K562 (cell line): ENCODE data around the gene ILK. TPM values are rescaled to one million over a fixed set of nuclear protein-coding genes. Genes with fewer than 3 reads are reported as not detected.

Experiments used
- ASH1L ChIP-seq: fragments of 450-650 bp; IDR thresholded peaks from 2 replicates; pipeline ENCODE4 v1.6.1; 2018; ENCODE audit warnings: borderline replicate concordance, mild to moderate bottlenecking, low read depth; ENCODE audit not compliant: partially characterized antibody
- CHD1 ChIP-seq: fragments of 200-600 bp; sonication (generic); IDR thresholded peaks from one replicate; pipeline ENCODE4 v1.6.1; 2012; ENCODE audit warnings: mild to moderate bottlenecking, moderate library complexity, low read length, inconsistent platforms
- DDX20 ChIP-seq: fragments of 450-650 bp; IDR thresholded peaks from 2 replicates; pipeline ENCODE4 v1.6.1; 2016; ENCODE audit warnings: missing genetic modification characterization, low read depth, mild to moderate bottlenecking, missing compliant biosample characterization, moderate library complexity
- E2F3 ChIP-seq: fragments of 250-450 bp; sonication (Bioruptor Pico); IDR thresholded peaks from 2 replicates; pipeline ENCODE4 v1.4.0; 2020; ENCODE audit warnings: mild to moderate bottlenecking
- GTF2E2 ChIP-seq: fragments of 200-800 bp; sonication (Bioruptor generic); IDR thresholded peaks from 2 replicates; pipeline ENCODE4 v1.6.1; 2016; ENCODE audit warnings: missing genetic modification characterization, missing compliant biosample characterization
- GTF2F1 ChIP-seq: IDR thresholded peaks from 2 replicates; pipeline ENCODE4 v1.6.1; 2011; ENCODE audit warnings: low read depth, low read length, improper control_type of control experiment
- MEF2D ChIP-seq: conservative IDR thresholded peaks from 2 replicates; pipeline ENCODE4 v1.6.1; 2016; ENCODE audit warnings: low read depth, missing genetic modification characterization, missing compliant biosample characterization
- NONO ChIP-seq, 2 experiments: fragments of 200-400 bp in 1 of 2; fragments of 450-650 bp in 1 of 2; formaldehyde crosslinking in 1 of 2; IDR thresholded peaks; 2 replicates each; pipeline ENCODE4 v1.6.1; 2017; ENCODE audit warnings: low read depth in 2 of 2, mild to moderate bottlenecking in 2 of 2, moderate library complexity in 2 of 2, low read length in 1 of 2
- NR2F6 ChIP-seq: fragments of 450-650 bp; formaldehyde crosslinking; IDR thresholded peaks from 2 replicates; pipeline ENCODE4 v1.4.0; 2020; ENCODE audit warnings: mild to moderate bottlenecking
- PYGO2 ChIP-seq: fragments of 450-650 bp; IDR thresholded peaks from 2 replicates; pipeline ENCODE4 v1.6.1; 2016; ENCODE audit warnings: mild to moderate bottlenecking, missing genetic modification characterization, moderate library complexity, missing compliant biosample characterization
- RFX5 ChIP-seq: IDR thresholded peaks from 2 replicates; pipeline ENCODE4 v1.6.1; 2011; ENCODE audit warnings: low read depth, mild to moderate bottlenecking, improper control_type of control experiment, low read length
- SAFB ChIP-seq: fragments of 200-400 bp; formaldehyde crosslinking; IDR thresholded peaks from 2 replicates; pipeline ENCODE4 v1.6.1; 2017; ENCODE audit warnings: low read depth, low read length, borderline replicate concordance
- SMARCA4 ChIP-seq: fragments of 450-650 bp; IDR thresholded peaks from 2 replicates; pipeline ENCODE4 v1.6.1; 2016
- SMARCB1 ChIP-seq: IDR thresholded peaks from 2 replicates; pipeline ENCODE4 v1.6.1; 2011; ENCODE audit warnings: improper control_type of control experiment, low read depth; ENCODE audit not compliant: insufficient read length
- TEAD4 ChIP-seq, 2 experiments: sonication (generic) in 1 of 2; formaldehyde crosslinking in 1 of 2; IDR thresholded peaks; 2 replicates each; pipeline versions ENCODE4 v1.6.1 to v1.8.0; 2012 to 2022; ENCODE audit warnings: borderline replicate concordance in 1 of 2, inconsistent platforms in 1 of 2, low read length in 1 of 2, mild to moderate bottlenecking in 1 of 2, missing genetic modification reagents in 1 of 2
- TRIM24 ChIP-seq, 2 experiments: fragments of 450-650 bp; IDR thresholded peaks; 2 replicates each; pipeline ENCODE4 v1.6.1; 2016
- WHSC1 ChIP-seq: IDR thresholded peaks from one replicate; pipeline ENCODE4 v1.6.1; 2012; ENCODE audit warnings: low read length, control low read depth, inconsistent platforms
- XRCC4 ChIP-seq: IDR thresholded peaks from one replicate; pipeline ENCODE4 v1.6.1; 2011; ENCODE audit not compliant: insufficient read depth, insufficient read length; ENCODE audit errors: extremely low read depth
- ZNF124 ChIP-seq: sonication (generic); formaldehyde crosslinking; IDR thresholded peaks from 2 replicates; pipeline ENCODE4 v1.8.1; 2022; ENCODE audit warnings: missing genetic modification reagents
- ZNF174 ChIP-seq: fragments of 250-450 bp; sonication (Bioruptor Pico); IDR thresholded peaks from 2 replicates; pipeline ENCODE4 v1.4.0; 2020; ENCODE audit warnings: mild to moderate bottlenecking
- ZNF175 ChIP-seq: fragments of 200-800 bp; sonication (Bioruptor generic); IDR thresholded peaks from 2 replicates; pipeline ENCODE4 v1.6.1; 2016; ENCODE audit warnings: low read depth, mild to moderate bottlenecking, missing genetic modification characterization, missing compliant biosample characterization
- ZNF589 ChIP-seq: fragments of 200-800 bp; sonication (Bioruptor generic); IDR thresholded peaks from 2 replicates; pipeline ENCODE4 v1.6.1; 2016; ENCODE audit warnings: low read depth, missing genetic modification characterization, missing compliant biosample characterization
- ZNF75A ChIP-seq: fragments of 450-650 bp; formaldehyde crosslinking; IDR thresholded peaks from 2 replicates; pipeline ENCODE4 v1.4.0; 2020; ENCODE audit warnings: mild to moderate bottlenecking
- polyA plus RNA-seq, 8 experiments: library from polyadenylated mRNA; depleted of rRNA in 4 of 8; stranded (reverse) in 5 of 8; unstranded in 3 of 8; fragments of >200 nt; fragmentation: Nextera tagmentation in 2 of 8; fragmentation: Illumina TruSeq in 1 of 8; extraction: Ambion mirVana in 2 of 8; extraction: Trizol in 1 of 8; gene quantifications; 2 replicates each; pipeline versions ENCODE4 v1.2.1 to v1.2.3, GENCODE V29; 2011 to 2014; ENCODE audit warnings: inconsistent platforms in 1 of 8, missing spikeins in 1 of 8
- total RNA-seq, 7 experiments: library from RNA; depleted of rRNA in 6 of 7; stranded (reverse); fragments of >200 nt in 6 of 7; fragmentation: Illumina TruSeq in 2 of 7; extraction: Trizol in 2 of 7; gene quantifications; 2 replicates each; pipeline versions ENCODE4 v1.2.1 to v1.2.3, GENCODE V29; 2011 to 2021; ENCODE audit warnings: low replicate concordance in 1 of 7
- TF ChIP-seq, protein P1 (sequence below): fragments of 250-450 bp; sonication (Bioruptor Pico); IDR thresholded peaks from 2 replicates; pipeline ENCODE4 v1.4.0; 2020; ENCODE audit warnings: mild to moderate bottlenecking, moderate library complexity
- TF ChIP-seq, protein P2 (sequence below): sonication (generic); formaldehyde crosslinking; IDR thresholded peaks from 2 replicates; pipeline ENCODE4 v1.8.0; 2022; ENCODE audit warnings: mild to moderate bottlenecking, missing genetic modification reagents
- TF ChIP-seq, protein P3 (sequence below): fragments of 450-650 bp; formaldehyde crosslinking; IDR thresholded peaks from 2 replicates; pipeline ENCODE4 v1.4.0; 2022; ENCODE audit warnings: mild to moderate bottlenecking, moderate library complexity

ILK gene
- total and polyA plus RNA-seq, 9 of the 15 experiments (the other 6 are each of a cell fraction or from before 2014, with no cell fraction given) = 43.3 to 95.9 (median 58.9) TPM

DNA sequence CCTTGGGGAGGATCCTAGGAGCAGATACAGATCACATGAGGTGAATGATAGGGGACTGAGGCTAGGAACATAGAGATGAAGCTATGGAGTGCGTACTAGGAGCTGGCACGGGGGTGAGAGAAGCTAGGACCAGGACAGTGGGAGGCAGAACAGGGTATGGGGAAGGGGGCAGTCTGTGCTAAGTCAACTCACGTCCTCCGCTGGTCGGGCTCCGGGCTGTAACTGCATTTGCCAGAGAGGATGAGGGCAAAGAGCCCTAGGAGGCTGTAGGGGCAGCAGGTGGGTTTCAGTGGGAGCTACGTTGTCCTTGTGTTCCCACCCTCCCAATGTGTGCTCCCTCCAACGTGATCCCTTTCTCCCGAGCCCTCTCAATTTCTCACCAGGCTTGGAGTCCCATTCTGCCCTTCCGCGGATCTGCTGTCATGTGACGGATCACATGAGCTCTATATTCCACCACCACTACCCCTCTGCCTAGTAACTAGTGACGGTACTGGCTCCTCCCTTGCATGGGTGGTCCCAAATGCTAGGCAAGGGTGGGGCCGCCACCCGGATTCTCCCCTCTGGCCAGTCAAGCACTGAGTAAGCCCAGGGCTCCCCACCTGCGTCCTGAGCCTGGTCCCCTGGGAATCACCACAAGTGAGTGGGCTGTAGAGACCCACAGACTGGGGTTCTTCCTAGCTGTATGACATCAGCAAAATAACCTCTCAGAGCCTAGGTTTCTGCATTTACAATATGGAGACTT lies 15.6 kb downstream of the ILK start, which contains the start of gene TPP1 (continued):
- no peak for TF ChIP-seq SAFB
- TF ChIP-seq SMARCA4 = no peak
- no peak for TF ChIP-seq PYGO2 (tag)
- TF ChIP-seq ZNF124 = no peak
- TF ChIP-seq XRCC4 = no peak
- no peak for TF ChIP-seq ZNF175
- no peak for TF ChIP-seq NR2F6 (CRISPR knock-in tag)
- TF ChIP-seq E2F3 (CRISPR knock-in tag) = no peak
- TF ChIP-seq, protein P1, sequence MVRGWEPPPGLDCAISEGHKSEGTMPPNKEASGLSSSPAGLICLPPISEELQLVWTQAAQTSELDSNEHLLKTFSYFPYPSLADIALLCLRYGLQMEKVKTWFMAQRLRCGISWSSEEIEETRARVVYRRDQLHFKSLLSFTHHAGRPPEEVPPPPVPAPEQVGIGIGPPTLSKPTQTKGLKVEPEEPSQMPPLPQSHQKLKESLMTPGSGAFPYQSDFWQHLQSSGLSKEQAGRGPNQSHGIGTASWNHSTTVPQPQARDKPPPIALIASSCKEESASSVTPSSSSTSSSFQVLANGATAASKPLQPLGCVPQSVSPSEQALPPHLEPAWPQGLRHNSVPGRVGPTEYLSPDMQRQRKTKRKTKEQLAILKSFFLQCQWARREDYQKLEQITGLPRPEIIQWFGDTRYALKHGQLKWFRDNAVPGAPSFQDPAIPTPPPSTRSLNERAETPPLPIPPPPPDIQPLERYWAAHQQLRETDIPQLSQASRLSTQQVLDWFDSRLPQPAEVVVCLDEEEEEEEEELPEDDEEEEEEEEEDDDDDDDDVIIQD (CRISPR knock-in tag) = no peak
- TF ChIP-seq ZNF174 (CRISPR knock-in tag) = no peak
- no peak for TF ChIP-seq CHD1
- no peak for TF ChIP-seq TRIM24 (IDR thresholded peaks at IDR 0.05)
- TF ChIP-seq TEAD4 (IDR thresholded peaks at IDR 0.05; ENCODE audit: low read length) = peak; percentile 19; the same call in 1 of the 2 replicates
- TF ChIP-seq TEAD4 (CRISPR knock-in tag; IDR thresholded peaks at IDR 0.05; ENCODE audit: borderline replicate concordance) = no peak
- no peak for TF ChIP-seq ZNF75A (CRISPR knock-in tag)
- no peak for TF ChIP-seq NONO (IDR thresholded peaks at IDR 0.05; ENCODE audit: low read depth in 2 of 2, low read length in 1 of 2)
- no peak for TF ChIP-seq WHSC1
- no peak for TF ChIP-seq MEF2D (tag)
- TF ChIP-seq, protein P2, sequence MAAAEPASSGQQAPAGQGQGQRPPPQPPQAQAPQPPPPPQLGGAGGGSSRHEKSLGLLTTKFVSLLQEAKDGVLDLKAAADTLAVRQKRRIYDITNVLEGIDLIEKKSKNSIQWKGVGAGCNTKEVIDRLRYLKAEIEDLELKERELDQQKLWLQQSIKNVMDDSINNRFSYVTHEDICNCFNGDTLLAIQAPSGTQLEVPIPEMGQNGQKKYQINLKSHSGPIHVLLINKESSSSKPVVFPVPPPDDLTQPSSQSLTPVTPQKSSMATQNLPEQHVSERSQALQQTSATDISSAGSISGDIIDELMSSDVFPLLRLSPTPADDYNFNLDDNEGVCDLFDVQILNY (CRISPR knock-in tag) = no peak
- TF ChIP-seq ZNF589 (CRISPR knock-in tag) = no peak
- TF ChIP-seq RFX5 = peak; percentile 99
- peak; percentile 96; the same call in 1 of the 2 replicates for TF ChIP-seq GTF2F1
- no peak for TF ChIP-seq SMARCB1
- TF ChIP-seq GTF2E2 (tag) = no peak
- no peak for TF ChIP-seq DDX20 (tag)
- no peak for TF ChIP-seq ASH1L
- TF ChIP-seq, protein P3, sequence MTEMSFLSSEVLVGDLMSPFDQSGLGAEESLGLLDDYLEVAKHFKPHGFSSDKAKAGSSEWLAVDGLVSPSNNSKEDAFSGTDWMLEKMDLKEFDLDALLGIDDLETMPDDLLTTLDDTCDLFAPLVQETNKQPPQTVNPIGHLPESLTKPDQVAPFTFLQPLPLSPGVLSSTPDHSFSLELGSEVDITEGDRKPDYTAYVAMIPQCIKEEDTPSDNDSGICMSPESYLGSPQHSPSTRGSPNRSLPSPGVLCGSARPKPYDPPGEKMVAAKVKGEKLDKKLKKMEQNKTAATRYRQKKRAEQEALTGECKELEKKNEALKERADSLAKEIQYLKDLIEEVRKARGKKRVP (CRISPR knock-in tag) = peak; percentile 40; the same call in 1 of the 2 replicates
